GM12875 (cell line): ENCODE measurements around the gene ZNF117.
A peak's percentile ranks its signal among the peaks of the same experiment; 100 is the strongest.
"Not testable (repeated sequence)": the region's sequence is repeated elsewhere in the genome, so short reads cannot be mapped to it uniquely, and the experiment has no call there.

Source experiments
- H3K4me3 ChIP-seq: one replicate; pipeline ENCODE4 v1.5.1; 2011; ENCODE audit warnings: low read depth, low read length, control low read depth
- TF ChIP-seq, protein P1 (sequence below): IDR thresholded peaks from 2 replicates; pipeline ENCODE4 v1.5.1; 2011; ENCODE audit warnings: low read depth, mild to moderate bottlenecking, control low read depth, inconsistent platforms, low read length, moderate library complexity, borderline replicate concordance; ENCODE audit not compliant: insufficient read depth

The ZNF117 gene

DNA sequence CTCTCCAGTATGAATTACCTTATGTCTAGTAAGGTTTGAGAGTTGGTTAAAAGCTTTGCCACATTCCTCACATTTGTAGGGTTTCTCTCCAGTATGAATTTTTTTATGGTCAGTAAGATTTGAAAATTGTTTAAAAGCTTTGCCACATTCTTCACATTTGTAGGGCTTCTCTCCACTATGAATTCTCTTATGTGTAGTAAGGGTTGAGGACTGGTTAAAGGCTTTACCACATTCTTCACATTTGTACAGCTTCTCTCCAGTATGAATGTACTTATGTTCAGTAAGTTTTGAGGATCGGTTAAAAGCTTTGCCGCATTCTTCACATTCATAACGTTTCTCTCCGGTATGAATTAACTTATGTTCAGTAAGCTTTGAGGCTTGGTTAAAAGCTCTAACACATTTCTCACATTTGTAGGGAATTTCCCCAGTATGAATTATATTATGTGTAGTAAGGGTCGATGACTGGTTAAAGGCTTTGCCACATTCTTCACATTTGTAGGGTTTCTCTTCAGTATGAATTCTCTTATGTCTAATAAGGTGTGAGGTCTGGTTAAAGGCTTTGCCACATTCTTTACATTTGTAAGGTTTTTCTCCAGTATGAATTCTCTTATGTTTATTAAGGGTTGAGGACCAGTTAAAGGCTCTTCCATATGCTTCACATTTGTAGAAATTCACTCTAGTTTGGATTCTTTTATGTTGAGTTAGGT lies 12.2 kb downstream of the ZNF117 start:
- TF ChIP-seq, protein P1, sequence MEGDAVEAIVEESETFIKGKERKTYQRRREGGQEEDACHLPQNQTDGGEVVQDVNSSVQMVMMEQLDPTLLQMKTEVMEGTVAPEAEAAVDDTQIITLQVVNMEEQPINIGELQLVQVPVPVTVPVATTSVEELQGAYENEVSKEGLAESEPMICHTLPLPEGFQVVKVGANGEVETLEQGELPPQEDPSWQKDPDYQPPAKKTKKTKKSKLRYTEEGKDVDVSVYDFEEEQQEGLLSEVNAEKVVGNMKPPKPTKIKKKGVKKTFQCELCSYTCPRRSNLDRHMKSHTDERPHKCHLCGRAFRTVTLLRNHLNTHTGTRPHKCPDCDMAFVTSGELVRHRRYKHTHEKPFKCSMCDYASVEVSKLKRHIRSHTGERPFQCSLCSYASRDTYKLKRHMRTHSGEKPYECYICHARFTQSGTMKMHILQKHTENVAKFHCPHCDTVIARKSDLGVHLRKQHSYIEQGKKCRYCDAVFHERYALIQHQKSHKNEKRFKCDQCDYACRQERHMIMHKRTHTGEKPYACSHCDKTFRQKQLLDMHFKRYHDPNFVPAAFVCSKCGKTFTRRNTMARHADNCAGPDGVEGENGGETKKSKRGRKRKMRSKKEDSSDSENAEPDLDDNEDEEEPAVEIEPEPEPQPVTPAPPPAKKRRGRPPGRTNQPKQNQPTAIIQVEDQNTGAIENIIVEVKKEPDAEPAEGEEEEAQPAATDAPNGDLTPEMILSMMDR, result no peak
- no peak overlapping the region for H3K4me3 ChIP-seq

DNA sequence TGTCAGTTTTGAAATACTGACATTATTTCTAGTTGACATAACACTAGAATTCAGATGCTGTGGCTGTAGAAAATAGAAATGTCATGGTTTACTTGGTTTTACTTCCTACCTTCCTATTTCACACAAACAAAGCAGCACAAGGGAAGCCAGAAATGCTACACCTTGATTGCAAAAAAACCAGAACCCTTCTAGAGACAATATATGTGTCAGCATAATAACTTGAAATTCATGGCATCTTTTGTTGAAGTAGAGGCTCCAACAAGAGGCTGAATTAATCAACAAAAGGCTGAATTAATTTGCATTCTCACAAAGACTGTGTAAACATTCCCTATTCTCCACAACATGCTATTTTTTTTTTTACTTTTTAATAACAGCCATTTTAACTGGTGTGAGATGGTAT lies 25.2 kb downstream of the ZNF117 start:
- no peak overlapping the region for H3K4me3 ChIP-seq
- TF ChIP-seq, protein P1, result no peak

DNA sequence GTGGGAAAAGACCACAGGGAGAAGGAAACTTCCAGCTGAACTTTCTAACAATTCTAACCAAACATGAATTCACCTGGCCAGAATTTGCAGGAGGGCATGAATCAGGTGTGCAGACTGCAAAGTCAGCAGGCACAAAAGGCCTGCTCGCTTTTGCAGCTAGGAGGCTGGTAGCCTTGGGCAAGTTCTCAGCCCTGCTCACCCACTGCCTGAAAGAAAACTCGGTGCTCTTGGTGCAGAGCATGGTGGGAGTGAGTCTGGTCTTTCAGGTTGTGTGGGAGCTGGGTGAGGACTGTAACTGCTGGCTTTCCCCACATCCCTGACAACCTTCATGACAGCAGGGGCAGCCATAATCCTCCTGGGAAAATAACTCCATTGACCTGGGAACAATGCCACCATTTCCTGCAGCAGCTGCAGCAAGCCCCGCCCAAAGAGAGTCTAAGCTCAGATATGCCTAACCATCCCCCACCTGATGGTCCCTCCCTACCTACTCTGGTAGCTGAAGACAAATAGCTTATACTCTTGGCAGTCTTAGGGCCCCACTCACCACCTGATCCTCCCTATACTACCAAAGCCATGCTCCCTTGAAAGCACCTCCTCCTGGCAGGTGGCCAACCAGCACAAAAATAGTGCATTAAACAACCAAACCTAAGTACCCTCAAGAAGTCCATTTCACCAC lies 31.6 kb downstream of the ZNF117 start:
- TF ChIP-seq, protein P1, result no peak
- no peak overlapping the region for H3K4me3 ChIP-seq

DNA sequence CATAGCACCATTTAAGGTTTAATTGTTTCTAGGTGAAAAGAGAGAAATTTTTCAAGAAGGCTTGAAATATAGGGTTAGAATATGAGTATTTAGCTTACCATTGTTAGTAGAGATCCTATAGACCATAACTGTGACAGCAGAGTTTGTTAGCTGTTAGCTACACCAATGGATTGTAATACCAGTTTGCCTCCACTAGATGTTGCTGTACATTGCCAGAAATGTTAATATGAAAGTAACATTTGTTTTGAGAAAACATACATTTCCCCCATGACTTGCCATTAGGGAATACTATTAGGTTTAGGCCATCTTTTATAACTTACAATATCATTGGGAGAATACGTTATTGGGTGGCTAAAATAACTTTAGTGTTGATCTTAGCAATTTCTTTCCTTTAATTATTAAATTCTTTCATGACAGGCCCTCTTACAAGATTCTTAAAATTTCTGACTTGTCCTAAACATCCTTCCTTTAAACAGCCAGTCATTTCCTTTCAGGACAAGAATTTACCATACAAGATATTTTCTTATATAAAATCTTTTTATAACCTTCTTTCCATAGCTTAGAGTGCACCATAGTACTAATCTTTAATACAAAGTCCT lies 39.5 kb downstream of the ZNF117 start:
- H3K4me3 ChIP-seq, result no peak overlapping the region
- TF ChIP-seq, protein P1, result peak; percentile 46; the same call in 1 of the 2 replicates

DNA sequence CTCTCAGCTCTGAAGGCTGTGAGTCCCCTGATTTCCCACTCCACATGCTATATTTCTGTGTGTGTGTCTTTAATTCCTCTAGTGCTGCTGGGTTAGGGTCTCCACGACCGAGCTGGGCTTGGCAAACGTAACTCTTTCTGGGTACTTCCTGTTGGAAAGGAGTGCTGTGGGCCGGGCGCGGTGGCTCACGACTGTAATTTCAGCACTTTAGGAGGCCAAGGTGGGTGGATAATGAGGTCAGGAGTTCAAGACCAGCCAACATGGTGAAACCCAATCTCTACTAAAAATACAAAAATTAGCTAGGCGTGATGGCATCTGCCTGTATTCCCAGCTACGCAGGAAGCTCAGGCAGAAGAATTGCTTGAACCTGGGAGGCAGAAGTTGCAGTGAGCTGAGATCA lies 40.2 kb downstream of the ZNF117 start:
- not testable (repeated sequence) for H3K4me3 ChIP-seq

DNA sequence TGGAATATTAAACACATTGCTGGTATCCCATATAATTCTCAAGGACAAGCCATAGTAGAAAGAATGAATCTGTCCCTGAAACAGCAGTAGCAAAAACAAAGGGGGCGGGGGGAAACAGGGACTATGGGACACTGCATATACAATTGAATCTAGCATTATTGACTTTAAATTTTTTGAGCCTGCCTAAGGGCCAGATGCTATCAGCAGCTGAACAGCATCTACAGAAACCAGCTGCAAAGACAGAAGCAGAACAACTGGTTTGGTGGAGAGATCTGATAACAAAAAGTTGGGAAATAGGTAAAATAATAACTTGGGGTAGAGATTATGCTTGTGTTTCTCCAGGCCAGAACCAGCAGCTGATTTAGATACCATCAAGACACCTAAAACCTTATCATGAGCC lies 42.1 kb downstream of the ZNF117 start:
- not testable (repeated sequence) for H3K4me3 ChIP-seq

DNA sequence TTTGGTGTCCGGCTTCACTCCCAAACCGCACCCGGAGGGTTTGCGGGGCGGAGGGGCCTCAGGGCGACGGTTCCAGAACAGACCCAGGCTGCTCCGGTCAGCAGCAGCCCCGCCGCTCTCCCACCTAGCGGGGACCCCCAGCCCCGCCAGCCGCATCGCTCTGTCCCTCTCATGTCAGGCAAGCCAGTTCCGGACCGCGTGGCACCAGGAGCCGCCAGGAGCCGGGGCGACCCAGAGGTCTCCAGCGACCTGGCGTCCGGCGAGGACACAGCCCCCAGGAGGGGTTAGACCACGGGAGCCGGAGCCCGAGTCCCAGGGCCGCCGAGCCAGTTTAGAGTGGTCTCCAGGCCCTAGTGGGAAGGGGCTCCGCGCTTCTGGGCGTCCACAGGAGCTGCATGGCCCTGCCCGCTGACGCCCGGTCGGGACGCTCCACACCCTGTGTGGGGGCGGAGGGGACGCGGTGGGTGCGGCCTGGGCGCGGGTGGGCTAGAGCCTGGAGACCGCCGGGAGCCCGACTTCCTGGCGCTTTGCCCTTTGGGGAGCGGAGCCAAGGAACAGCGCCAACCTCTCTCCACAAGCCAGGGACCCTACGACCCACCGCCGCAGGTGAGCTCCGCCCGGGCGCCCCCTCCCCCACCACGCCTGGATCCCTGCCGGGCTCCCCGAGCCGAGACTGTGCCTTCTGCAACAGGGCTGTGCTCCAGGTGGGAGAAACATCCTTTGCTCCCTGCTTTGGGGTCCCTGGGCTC lies 43.4 kb downstream of the ZNF117 start:
- H3K4me3 ChIP-seq, result no peak overlapping the region
- TF ChIP-seq, protein P1, result no peak
